K562 (cell line): ENCODE measurements around the gene ZNF772. TPM values are rescaled to one million over a fixed set of nuclear protein-coding genes. Genes with fewer than 3 reads are reported as not detected.
"Not testable (repeated sequence)": the region's sequence is repeated elsewhere in the genome, so short reads cannot be mapped to it uniquely, and the experiment has no call there.

Experiments used
- ATAC-seq: fragments of 200-7000 bp; cut with Tn5 transposase; 3 replicates; pipeline ENCODE4 v1.9.1; 2020; ENCODE audit warnings: moderate library complexity
- BruUV-seq: library from RNA; stranded (reverse); fragments of 400-500 nt; replicated peaks from 2 replicates; lab custom pipeline; 2021; lab: Mats Ljungman, UMichigan
- CTCF ChIA-PET: fragments of 300-600 bp; formaldehyde crosslinking; extraction: SDS; loops from one replicate; lab custom pipeline; 2021; ENCODE audit warnings: low intra/inter-chr PET ratio; lab: Yijun Ruan, JAX
- POLR2A ChIA-PET: fragments of 300-600, 350-650 bp; sonication (Branson Sonifier 250); formaldehyde crosslinking; extraction: SDS; loops from one replicate; lab custom pipeline; 2021; ENCODE audit warnings: antibody characterized with exemption, inconsistent platforms; lab: Yijun Ruan, JAX
- DNase-seq, 4 experiments: peaks; one replicate each; pipeline versions ENCODE4 v3.0.0 to v3.0.0-alpha.2; 2011 to 2018; ENCODE audit warnings: low spot score in 3 of 4, mixed read lengths in 3 of 4; ENCODE audit errors: extremely low read depth in 1 of 4
- FAIRE-seq: peaks from 2 replicates; lab custom pipeline; 2011; peaks lifted over from hg19 to GRCh38; lab: Jason Lieb, UNC
- H2AFZ ChIP-seq: 2 replicates; pipeline ENCODE4 v1.6.0; 2011; ENCODE audit warnings: low read depth, low read length, control low read depth, inconsistent platforms
- H3K27ac ChIP-seq: fragments of 200-600 bp; 3 replicates; pipeline ENCODE4 v1.8.0; 2011; ENCODE audit warnings: low read depth, mild to moderate bottlenecking, control low read depth, inconsistent platforms, low read length, moderate library complexity, mixed read lengths; ENCODE audit errors: extremely low read depth
- H3K27me3 ChIP-seq, 2 experiments: fragments of 300-600 bp in 1 of 2; 2 replicates in 1 of 2; 3 replicates in 1 of 2; pipeline versions ENCODE4 v1.6.0 to v1.8.0; 2011; ENCODE audit warnings: inconsistent platforms in 2 of 2, low read length in 2 of 2, mild to moderate bottlenecking in 1 of 2, mixed read lengths in 1 of 2, moderate library complexity in 1 of 2; ENCODE audit not compliant: control insufficient read depth in 2 of 2, insufficient read depth in 2 of 2
- H3K36me3 ChIP-seq: fragments of 300-600 bp; 3 replicates; pipeline ENCODE4 v1.8.0; 2011; ENCODE audit warnings: mild to moderate bottlenecking, low read length, inconsistent platforms; ENCODE audit not compliant: control insufficient read depth, insufficient read depth
- H3K4me1 ChIP-seq, 2 experiments: fragments of 200-600 bp in 1 of 2; replicated peaks in 1 of 2; 2 replicates in 1 of 2; 3 replicates in 1 of 2; pipeline versions ENCODE4 v1.5.1 to v1.8.0; 2011; ENCODE audit warnings: inconsistent platforms in 2 of 2, low read length in 2 of 2, mild to moderate bottlenecking in 1 of 2, mixed read lengths in 1 of 2, moderate library complexity in 1 of 2; ENCODE audit not compliant: control insufficient read depth in 2 of 2, insufficient read depth in 2 of 2
- H3K4me2 ChIP-seq: 2 replicates; pipeline ENCODE4 v1.6.1; 2011; ENCODE audit warnings: low read length, control low read depth, inconsistent platforms, mixed read lengths; ENCODE audit not compliant: insufficient read depth
- H3K4me3 ChIP-seq: fragments of 200-600 bp; sonication (generic), shearing (Covaris generic); 2 replicates; pipeline ENCODE4 v1.5.1; 2016; ENCODE audit warnings: control low read depth, inconsistent platforms
- H3K79me2 ChIP-seq: fragments of 200-600 bp; 3 replicates; pipeline ENCODE4 v1.8.0; 2011; ENCODE audit warnings: low read length, inconsistent platforms; ENCODE audit not compliant: control insufficient read depth, insufficient read depth
- H3K9ac ChIP-seq, 2 experiments: 2 replicates each; pipeline versions ENCODE4 v1.6.0 to v1.6.1; 2011; ENCODE audit warnings: low read depth in 2 of 2, low read length in 2 of 2, control low read depth in 1 of 2, inconsistent platforms in 1 of 2, mild to moderate bottlenecking in 1 of 2, mixed read lengths in 1 of 2; ENCODE audit not compliant: insufficient read depth in 1 of 2
- H3K9me1 ChIP-seq: one replicate; pipeline ENCODE4 v1.6.0; 2011; ENCODE audit warnings: inconsistent platforms, mild to moderate bottlenecking, low read length, moderate library complexity; ENCODE audit not compliant: control insufficient read depth, insufficient read depth
- H3K9me3 ChIP-seq: replicated peaks from 2 replicates; pipeline ENCODE4 v1.5.1; 2011; ENCODE audit warnings: low read depth, low read length, inconsistent platforms; ENCODE audit not compliant: control insufficient read depth, insufficient read depth
- H4K20me1 ChIP-seq: replicated peaks from 2 replicates; pipeline ENCODE4 v1.6.1; 2011; ENCODE audit warnings: low read length, inconsistent platforms, mixed read lengths; ENCODE audit not compliant: control insufficient read depth, insufficient read depth
- GABPA ChIP-seq: fragments of 200-800 bp; sonication (Bioruptor generic); conservative IDR thresholded peaks from 2 replicates; pipeline ENCODE4 v1.6.1; 2016; ENCODE audit warnings: low read depth, missing genetic modification characterization, missing compliant biosample characterization
- HDAC1 ChIP-seq, 2 experiments: fragments of 450-650 bp; IDR thresholded peaks; 2 replicates each; pipeline ENCODE4 v1.6.1; 2016 to 2017; ENCODE audit warnings: inconsistent platforms in 1 of 2, mild to moderate bottlenecking in 1 of 2, moderate library complexity in 1 of 2
- KDM1A ChIP-seq, 2 experiments: fragments of 450-650 bp; IDR thresholded peaks; 2 replicates each; pipeline ENCODE4 v1.6.1; 2016; ENCODE audit warnings: mild to moderate bottlenecking in 2 of 2
- RCOR1 ChIP-seq, 2 experiments: IDR thresholded peaks; 2 replicates each; pipeline ENCODE4 v1.6.1; 2012; ENCODE audit warnings: low read depth in 2 of 2, low read length in 2 of 2, borderline replicate concordance in 1 of 2, improper control_type of control experiment in 1 of 2
- WGBS: fragments of 100-300 bp; shearing (Covaris generic); methylation state at CpG from one replicate; pipeline ENCODE4 v1.1.6; 2016; ENCODE audit warnings: low coverage, mixed read lengths; ENCODE audit not compliant: insufficient coverage; ENCODE audit errors: missing lambda C conversion rate; 5-methylcytosine and 5-hydroxymethylcytosine counted together
- in situ Hi-C: fragments of 300-500 bp; cut with MboI; formaldehyde crosslinking; loops from 4 replicates; pipeline ENCODE4 v1.15.0; 2018; ENCODE audit warnings: inconsistent platforms, mixed read lengths
- intact Hi-C: fragments of 100-400 bp; cut with micrococcal nuclease; formaldehyde crosslinking; loops from 2 replicates; pipeline ENCODE4 v1.14.2; 2022
- polyA plus RNA-seq, 8 experiments: library from polyadenylated mRNA; depleted of rRNA in 4 of 8; stranded (reverse) in 5 of 8; unstranded in 3 of 8; fragments of >200 nt; fragmentation: Nextera tagmentation in 2 of 8; fragmentation: Illumina TruSeq in 1 of 8; extraction: Ambion mirVana in 2 of 8; extraction: Trizol in 1 of 8; gene quantifications; 2 replicates each; pipeline versions ENCODE4 v1.2.1 to v1.2.3, GENCODE V29; 2011 to 2014; ENCODE audit warnings: inconsistent platforms in 1 of 8, missing spikeins in 1 of 8
- total RNA-seq, 7 experiments: library from RNA; depleted of rRNA in 6 of 7; stranded (reverse); fragments of >200 nt in 6 of 7; fragmentation: Illumina TruSeq in 2 of 7; extraction: Trizol in 2 of 7; gene quantifications; 2 replicates each; pipeline versions ENCODE4 v1.2.1 to v1.2.3, GENCODE V29; 2011 to 2021; ENCODE audit warnings: low replicate concordance in 1 of 7

Gene ZNF772
- total and polyA plus RNA-seq, 9 of the 15 experiments (the other 6 are each of a cell fraction or from before 2014, with no cell fraction given) = 0.13 to 1.9 (median 1.1) TPM

DNA sequence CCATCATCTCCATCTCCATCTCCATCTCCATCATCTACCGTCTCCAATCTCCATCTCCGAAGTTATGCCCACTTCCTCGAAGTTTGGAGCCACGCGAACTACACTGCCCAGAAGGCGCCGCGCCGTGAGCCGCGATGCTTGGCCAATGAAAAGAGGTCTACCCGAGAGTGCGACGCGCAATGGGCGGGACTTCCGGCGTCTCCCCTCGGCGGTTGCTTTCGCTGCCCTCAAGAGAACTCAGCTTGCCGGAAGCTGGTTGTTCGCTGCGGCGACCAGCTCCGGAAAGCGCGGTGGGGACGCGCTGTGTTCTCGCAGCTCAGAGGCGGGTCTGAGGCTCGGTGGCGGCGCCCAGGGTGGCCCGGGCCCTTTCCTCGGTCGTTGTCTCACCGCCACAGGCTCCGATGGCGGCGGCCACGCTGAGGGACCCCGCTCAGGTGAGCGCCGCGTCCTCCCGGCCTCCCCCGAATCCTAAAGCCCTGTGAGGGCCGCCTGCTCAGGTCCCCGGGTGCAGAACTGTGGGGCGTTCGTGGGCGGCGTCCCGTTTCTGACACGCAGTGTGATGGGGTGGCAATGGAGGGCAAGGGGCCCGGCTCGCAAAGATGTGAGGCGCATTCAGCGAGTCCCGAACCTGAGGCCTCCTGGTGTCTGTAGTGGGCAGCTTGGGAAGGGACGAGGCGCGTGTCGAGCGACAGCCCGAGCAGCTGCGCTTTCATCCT lies 22.5 kb upstream of the ZNF772 start, which contains the start of gene ZNF773:
Gene ZNF773 (plus strand): TSS at position 259 of the 716 bp plus-strand sequence. CDS start 143 bp downstream, at position 402.
- BruUV-seq, H3K27me3 ChIP-seq, in situ Hi-C loops, CTCF ChIA-PET, H3K4me3 ChIP-seq, ATAC-seq, H3K9me3 ChIP-seq, DNase-seq, H3K4me2 ChIP-seq, H3K9ac ChIP-seq, H4K20me1 ChIP-seq, intact Hi-C loops, FAIRE-seq, H3K27ac ChIP-seq, H2AFZ ChIP-seq: not testable (repeated sequence)
- TF ChIP-seq GABPA (tag) = peak; percentile 86
- TF ChIP-seq KDM1A (IDR thresholded peaks at IDR 0.05) = peak in 1 of 2 experiments; percentile 68; a peak in 1 of 4 replicates
- TF ChIP-seq, all 486 proteins: peak for 2; not testable (repeated sequence) for 484
- WGBS = 34% methylated on average over 30 of the region's 69 CpGs
- H3K9me1 ChIP-seq, H3K36me3 ChIP-seq, H3K4me1 ChIP-seq, H3K79me2 ChIP-seq, POLR2A ChIA-PET: not testable (repeated sequence)

DNA sequence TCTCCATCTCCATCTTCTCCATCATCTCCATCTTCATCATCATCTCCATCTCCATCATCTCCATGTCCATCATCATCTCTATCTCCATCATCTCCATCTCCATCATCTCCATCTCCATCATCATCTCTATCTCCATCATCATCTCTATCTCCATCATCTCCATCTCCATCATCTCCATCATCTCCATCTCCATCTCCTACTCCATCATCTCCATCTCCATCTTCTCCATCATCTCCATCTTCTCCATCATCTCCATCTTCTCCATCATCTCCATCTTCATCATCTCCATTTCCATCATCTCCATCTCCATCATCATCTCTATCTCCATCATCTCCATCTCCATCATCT lies 21.9 kb upstream of the ZNF772 start:
- DNase-seq, H3K79me2 ChIP-seq, H3K27me3 ChIP-seq, H3K4me3 ChIP-seq, H3K4me1 ChIP-seq, intact Hi-C loops, H4K20me1 ChIP-seq, H3K9me3 ChIP-seq, CTCF ChIA-PET, H3K9ac ChIP-seq, H2AFZ ChIP-seq, BruUV-seq, ATAC-seq, H3K27ac ChIP-seq, H3K4me2 ChIP-seq, in situ Hi-C loops: not testable (repeated sequence)
- TF ChIP-seq RCOR1 (IDR thresholded peaks at IDR 0.05; ENCODE audit: borderline replicate concordance in 1 of 2, low read depth in 2 of 2, low read length in 2 of 2) (peak in 1 of 2 experiments; percentile 44; a peak in 1 of 4 replicates), KDM1A (IDR thresholded peaks at IDR 0.05) (peak in 1 of 2 experiments; percentile 72; a peak in 1 of 4 replicates), HDAC1 (IDR thresholded peaks at IDR 0.05) (peak in 1 of 2 experiments; percentile 41; a peak in 1 of 4 replicates)
- TF ChIP-seq, all 486 proteins: peak for 3; not testable (repeated sequence) for 483
- H3K9me1 ChIP-seq, POLR2A ChIA-PET, H3K36me3 ChIP-seq, FAIRE-seq: not testable (repeated sequence)

DNA sequence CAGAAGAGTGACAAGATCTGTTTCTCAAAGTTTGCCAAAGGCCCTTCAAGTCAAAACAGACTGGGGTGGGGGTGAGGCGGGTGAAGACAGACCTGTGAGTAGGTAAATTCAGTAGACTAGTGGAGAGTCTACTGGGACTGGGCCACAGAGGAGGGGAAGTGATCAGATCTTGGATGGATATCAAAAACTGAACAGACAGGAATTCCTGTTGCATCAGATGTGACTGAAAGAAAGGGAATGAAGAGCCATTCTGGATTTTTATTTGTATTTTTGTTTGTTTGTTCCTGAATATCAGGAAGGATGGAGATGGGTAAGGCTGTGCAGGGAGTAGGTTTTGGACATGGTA lies 10.9 kb upstream of the ZNF772 start:
- intact Hi-C loops, H2AFZ ChIP-seq, CTCF ChIA-PET, POLR2A ChIA-PET, H3K9me1 ChIP-seq, H3K36me3 ChIP-seq, H3K4me1 ChIP-seq, DNase-seq, H3K27me3 ChIP-seq, H3K9ac ChIP-seq, FAIRE-seq, H3K9me3 ChIP-seq, in situ Hi-C loops, H4K20me1 ChIP-seq, H3K79me2 ChIP-seq, H3K27ac ChIP-seq, ATAC-seq: not testable (repeated sequence)
- WGBS = no CpG with 5 or more reads among the region's 1 CpG
- H3K4me2 ChIP-seq = peak overlapping the region; percentile 55
- BruUV-seq = TSS peak; percentile 52
- 0 out of 2 replicates have a peak overlapping the region, but pooled peaks have one; percentile 13 for H3K4me3 ChIP-seq
